Endometrium (tissue), 2 donors: Measurements from ENCODE around the gene FAM227A.

Experiments
- FAIRE-seq: peaks from 2 replicates; lab custom pipeline; 2012; peaks lifted over from hg19 to GRCh38; lab: Jason Lieb, UNC
- donor health status: control.
- donor health status: control.

Gene FAM227A

GRCh38 chr22:38656256-38657044 lies at the start of gene FAM227A, which contains the start of gene CBY1:
Gene FAM227A (minus strand): TSS chr22:38656392. CDS start chr22:38650168, 6,224 bp downstream.
Gene CBY1 (plus strand): TSS chr22:38656638. CDS start chr22:38668055, 11,417 bp downstream.
- FAIRE-seq, result no peak

- FAIRE-seq, result peak; percentile 100
Observed at GRCh38 chr22:38705235-38706100, 49.3 kb upstream of the FAM227A start, which contains the start of gene GTPBP1. Gene GTPBP1 (plus strand): TSS chr22:38705944. CDS start chr22:38705956, 12 bp downstream.

GRCh38 chr22:38704654-38705234 lies 48.6 kb upstream of the FAM227A start:
- no peak for FAIRE-seq

GRCh38 chr22:38700789-38701628 lies 44.8 kb upstream of the FAM227A start, which contains the start of gene JOSD1:
Gene JOSD1 (minus strand): TSS chr22:38700943. CDS start chr22:38699987, 956 bp downstream.
- FAIRE-seq, result no peak

GRCh38 chr22:38700270-38700788 lies 44.1 kb upstream of the FAM227A start:
- no peak for FAIRE-seq

- no peak for FAIRE-seq
Observed at GRCh38 chr22:38699784-38700183, 43.6 kb upstream of the FAM227A start.

- FAIRE-seq, result no peak
Observed at GRCh38 chr22:38699143-38699542, 43.0 kb upstream of the FAM227A start.

GRCh38 chr22:38698407-38699094 lies 42.4 kb upstream of the FAM227A start:
- FAIRE-seq, result no peak

GRCh38 chr22:38697425-38698089 lies 41.4 kb upstream of the FAM227A start:
- no peak for FAIRE-seq

- FAIRE-seq, result no peak
Observed at GRCh38 chr22:38696606-38697424, 40.6 kb upstream of the FAM227A start.

GRCh38 chr22:38694940-38695339 lies 38.7 kb upstream of the FAM227A start:
- FAIRE-seq, result no peak

GRCh38 chr22:38694049-38694448 lies 37.9 kb upstream of the FAM227A start:
- FAIRE-seq, result no peak

- FAIRE-seq, result no peak
Observed at GRCh38 chr22:38689651-38690050, 33.5 kb upstream of the FAM227A start.

GRCh38 chr22:38685761-38686160 lies 29.6 kb upstream of the FAM227A start:
- FAIRE-seq, result no peak

GRCh38 chr22:38684895-38685294 lies 28.7 kb upstream of the FAM227A start:
- FAIRE-seq, result no peak

GRCh38 chr22:38681582-38682335 lies 25.6 kb upstream of the FAM227A start, which contains the start of gene TOMM22:
Gene TOMM22 (plus strand): TSS chr22:38681957. CDS start chr22:38681979, 22 bp downstream.
- FAIRE-seq, result no peak

GRCh38 chr22:38675833-38676232 lies 19.6 kb upstream of the FAM227A start:
- FAIRE-seq, result no peak

- FAIRE-seq, result no peak
Observed at GRCh38 chr22:38674888-38675287, 18.7 kb upstream of the FAM227A start.
